Activated T-helper 1 cell treated with anti-CD3 and anti-CD28 coated beads, Interleukin-12 subunit alpha, Interleukin-12 subunit beta, Interleukin-2, Interleukin-4 antibody, amounts not matched to agents 30 ng/mL and 10 ng/mL and 1 ng/mL, durations not matched to agents 14 hours and 24 hours and 36 hours (primary cell): ENCODE measurements around the gene CRYBA2. TPM values are rescaled to one million over a fixed set of nuclear protein-coding genes. Genes with fewer than 3 reads are reported as not detected.

Source experiments
- DNase-seq: peaks from one replicate; pipeline ENCODE4 v3.0.0; 2021; ENCODE audit warnings: low spot score
- H3K27ac Mint-ChIP-seq: one replicate; pipeline ENCODE4 v1.8.0; 2021; ENCODE audit warnings: mild to moderate bottlenecking, mixed read lengths
- H3K27me3 Mint-ChIP-seq: one replicate; pipeline ENCODE4 v1.8.0; 2022; ENCODE audit warnings: mild to moderate bottlenecking, moderate library complexity, mixed read lengths; ENCODE audit not compliant: insufficient read depth
- H3K36me3 Mint-ChIP-seq: one replicate; pipeline ENCODE4 v1.8.0; 2021; ENCODE audit warnings: low read depth, mixed read lengths
- H3K4me1 Mint-ChIP-seq: one replicate; pipeline ENCODE4 v1.8.0; 2021; ENCODE audit warnings: low read depth, mixed read lengths
- H3K4me3 Mint-ChIP-seq: one replicate; pipeline ENCODE4 v1.8.0; 2021; ENCODE audit warnings: mild to moderate bottlenecking, moderate library complexity, mixed read lengths
- H3K9me3 Mint-ChIP-seq: one replicate; pipeline ENCODE4 v1.8.0; 2021; ENCODE audit warnings: mixed read lengths
- intact Hi-C: fragments of 100-400 bp; cut with micrococcal nuclease; formaldehyde crosslinking; loops from one replicate; pipeline ENCODE4 v1.15.1; 2024
- total RNA-seq: library from RNA; stranded (reverse); gene quantifications from 2 replicates; pipeline ENCODE4 v1.2.3, GENCODE V29; 2022

The CRYBA2 gene
- 0.36 TPM in 1 of 2 replicates, not detected in the other for total RNA-seq

GRCh38 chr2:218993345-218994315 lies at the start of gene CRYBA2:
Gene CRYBA2, minus strand, starts transcription at chr2:218993422. Its CDS starts 246 bp downstream, at chr2:218993176.
- DNase-seq: no peak
- intact Hi-C loops: loop anchor here (1.0 kb wide), 1 partner anchor 10 kb away; no protein-coding TSS in a partner anchor
- Mint-ChIP-seq H3K4me3 (no peak within 1 kb of the TSS), H3K4me1 (no peaks in the 10 kb centered on the region), H3K27ac (no peak within 1 kb of the TSS), H3K36me3 (no peaks in the 10 kb centered on the region), H3K9me3 (no peaks in the 10 kb centered on the region), H3K27me3 (peaks cover 87% of the 10 kb centered on the region)

- no peak for DNase-seq
- no peaks in the 10 kb centered on the region for H3K36me3 Mint-ChIP-seq
- peaks cover 9% of the 10 kb centered on the region for H3K4me1 Mint-ChIP-seq
- no peak overlapping the region for H3K4me3 Mint-ChIP-seq
- intact Hi-C loops: no loop called here
- H3K27ac Mint-ChIP-seq: no peak overlapping the region
- H3K27me3 Mint-ChIP-seq: peaks cover 32% of the 10 kb centered on the region
- no peaks in the 10 kb centered on the region for H3K9me3 Mint-ChIP-seq
Observed at GRCh38 chr2:219042750-219043149, 49.5 kb upstream of the CRYBA2 start.

- Mint-ChIP-seq H3K27me3 (peaks cover 34% of the 10 kb centered on the region), H3K4me1 (peaks cover 9% of the 10 kb centered on the region), H3K36me3 (no peaks in the 10 kb centered on the region), H3K9me3 (no peaks in the 10 kb centered on the region), H3K4me3 (no peak overlapping the region), H3K27ac (no peak overlapping the region)
- no peak for DNase-seq
- intact Hi-C loops: no loop called here
Observed at GRCh38 chr2:219042157-219042556, 48.9 kb upstream of the CRYBA2 start.

- H3K27ac Mint-ChIP-seq: no peak within 1 kb of the TSS
- H3K27me3 Mint-ChIP-seq: peaks cover 36% of the 10 kb centered on the region
- no peak for DNase-seq
- H3K4me1 Mint-ChIP-seq: peaks cover 9% of the 10 kb centered on the region
- H3K36me3 Mint-ChIP-seq: no peaks in the 10 kb centered on the region
- intact Hi-C loops: no loop called here
- no peaks in the 10 kb centered on the region for H3K9me3 Mint-ChIP-seq
- H3K4me3 Mint-ChIP-seq: peak within 1 kb of the TSS; percentile 46
Observed at GRCh38 chr2:219041252-219041651, 48.0 kb upstream of the CRYBA2 start, which contains the start of gene CFAP65. Gene CFAP65, minus strand, starts transcription at chr2:219041516. Its CDS starts 2,468 bp downstream, at chr2:219039048.

- no peak for DNase-seq
- Mint-ChIP-seq H3K27me3 (peaks cover 49% of the 10 kb centered on the region), H3K4me1 (peaks cover 9% of the 10 kb centered on the region), H3K9me3 (no peaks in the 10 kb centered on the region), H3K4me3 (no peak overlapping the region), H3K36me3 (no peaks in the 10 kb centered on the region), H3K27ac (no peak overlapping the region)
- intact Hi-C loops: no loop called here
Observed at GRCh38 chr2:219038600-219038999, 45.4 kb upstream of the CRYBA2 start.

GRCh38 chr2:219037783-219038499 lies 44.7 kb upstream of the CRYBA2 start:
- H3K9me3 Mint-ChIP-seq: no peaks in the 10 kb centered on the region
- DNase-seq: no peak
- H3K27me3 Mint-ChIP-seq: peaks cover 51% of the 10 kb centered on the region
- H3K4me3 Mint-ChIP-seq: no peak overlapping the region
- H3K36me3 Mint-ChIP-seq: no peaks in the 10 kb centered on the region
- H3K27ac Mint-ChIP-seq: no peak overlapping the region
- H3K4me1 Mint-ChIP-seq: peaks cover 9% of the 10 kb centered on the region
- intact Hi-C loops: no loop called here

- H3K4me3 Mint-ChIP-seq: no peak overlapping the region
- H3K9me3 Mint-ChIP-seq: no peaks in the 10 kb centered on the region
- DNase-seq: no peak
- no peaks in the 10 kb centered on the region for H3K36me3 Mint-ChIP-seq
- H3K27ac Mint-ChIP-seq: no peak overlapping the region
- intact Hi-C loops: no loop called here
- H3K27me3 Mint-ChIP-seq: peaks cover 39% of the 10 kb centered on the region
- H3K4me1 Mint-ChIP-seq: no peaks in the 10 kb centered on the region
Observed at GRCh38 chr2:219035942-219036341, 42.7 kb upstream of the CRYBA2 start.

- H3K36me3 Mint-ChIP-seq: no peaks in the 10 kb centered on the region
- H3K27me3 Mint-ChIP-seq: peaks cover 30% of the 10 kb centered on the region
- H3K4me3 Mint-ChIP-seq: no peak overlapping the region
- intact Hi-C loops: no loop called here
- DNase-seq: no peak
- no peaks in the 10 kb centered on the region for H3K4me1 Mint-ChIP-seq
- no peak overlapping the region for H3K27ac Mint-ChIP-seq
- no peaks in the 10 kb centered on the region for H3K9me3 Mint-ChIP-seq
Observed at GRCh38 chr2:219034823-219035222, 41.6 kb upstream of the CRYBA2 start.

- H3K27me3 Mint-ChIP-seq: peaks cover 23% of the 10 kb centered on the region
- H3K4me1 Mint-ChIP-seq: no peaks in the 10 kb centered on the region
- H3K4me3 Mint-ChIP-seq: no peak overlapping the region
- no peaks in the 10 kb centered on the region for H3K36me3 Mint-ChIP-seq
- H3K27ac Mint-ChIP-seq: no peak overlapping the region
- no peaks in the 10 kb centered on the region for H3K9me3 Mint-ChIP-seq
- intact Hi-C loops: no loop called here
- DNase-seq: no peak
Observed at GRCh38 chr2:219032051-219032745, 39.0 kb upstream of the CRYBA2 start.

- H3K27ac Mint-ChIP-seq: no peak overlapping the region
Observed at GRCh38 chr2:219031005-219031738, 38.0 kb upstream of the CRYBA2 start.

GRCh38 chr2:219030177-219030940 lies 37.1 kb upstream of the CRYBA2 start:
- no peaks in the 10 kb centered on the region for H3K9me3 Mint-ChIP-seq
- H3K4me3 Mint-ChIP-seq: no peak overlapping the region
- no peak overlapping the region for H3K27ac Mint-ChIP-seq
- peaks cover 17% of the 10 kb centered on the region for H3K27me3 Mint-ChIP-seq
- no peaks in the 10 kb centered on the region for H3K4me1 Mint-ChIP-seq
- no peak for DNase-seq
- intact Hi-C loops: no loop called here
- H3K36me3 Mint-ChIP-seq: no peaks in the 10 kb centered on the region

More at GRCh38 chr2:219031005-219031738, 38.0 kb upstream of the CRYBA2 start:
- no peak for DNase-seq
- H3K4me3 Mint-ChIP-seq: no peak overlapping the region
- H3K36me3 Mint-ChIP-seq: no peaks in the 10 kb centered on the region
- H3K27me3 Mint-ChIP-seq: peaks cover 19% of the 10 kb centered on the region
- H3K4me1 Mint-ChIP-seq: no peaks in the 10 kb centered on the region
- no peaks in the 10 kb centered on the region for H3K9me3 Mint-ChIP-seq
- intact Hi-C loops: no loop called here
